Stimulated activated CD4-positive, alpha-beta T cell treated with anti-CD3 and anti-CD28 coated beads, Interleukin-15, amount 100 ng/mL, for 48 hours (primary cell): Measurements from ENCODE around the gene MTCP1.

ENCODE experiments used
- DNase-seq, 2 donors: peaks; one replicate each; pipeline ENCODE4 v3.0.0-alpha.2; 2020; ENCODE audit warnings: low read depth in 2 of 2

Gene MTCP1, protein sequence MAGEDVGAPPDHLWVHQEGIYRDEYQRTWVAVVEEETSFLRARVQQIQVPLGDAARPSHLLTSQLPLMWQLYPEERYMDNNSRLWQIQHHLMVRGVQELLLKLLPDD

DNA sequence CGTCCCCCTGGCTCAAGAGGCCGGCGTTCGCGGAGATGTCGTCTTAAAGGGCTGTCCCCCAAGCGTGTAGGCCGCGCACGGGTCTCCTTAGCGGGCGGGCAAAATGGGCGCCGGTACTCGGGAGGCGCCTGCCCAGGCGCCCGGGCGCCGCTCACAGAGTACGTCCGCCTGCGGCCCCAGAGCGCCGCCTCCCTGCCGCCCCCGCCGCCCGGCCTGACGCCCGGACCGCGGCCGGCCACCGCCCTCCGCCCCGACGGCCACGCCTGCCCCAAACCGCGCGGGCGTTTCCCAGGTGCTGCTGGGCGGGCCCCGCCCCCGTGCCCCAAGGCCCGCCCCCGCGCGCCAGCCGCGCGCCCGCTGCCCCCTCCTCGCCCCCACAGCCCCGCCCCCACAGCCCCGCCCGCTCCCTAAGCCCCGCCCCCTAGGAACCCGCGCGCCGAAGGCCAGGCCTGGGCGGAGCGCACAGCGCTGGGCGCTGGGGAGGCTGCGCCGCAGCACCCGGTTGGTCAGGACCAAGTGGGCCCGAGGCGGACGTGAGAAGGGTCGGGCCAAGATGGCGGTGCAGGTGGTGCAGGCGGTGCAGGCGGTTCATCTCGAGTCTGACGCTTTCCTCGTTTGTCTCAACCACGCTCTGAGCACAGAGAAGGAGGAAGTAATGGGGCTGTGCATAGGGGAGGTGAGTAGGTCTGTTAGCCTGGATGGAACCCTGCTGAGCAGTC lies at the start of gene MTCP1, which contains the start of the genes BRCC3 and CMC4:
TSS of gene MTCP1 (minus strand) at position 162 of the 719 bp plus-strand sequence. CDS start 5,126 bp downstream, outside the sequence.
TSS of gene BRCC3 (plus strand) at position 534 of the 719 bp plus-strand sequence. CDS start at position 554, 20 bp downstream.
TSS of gene CMC4 (minus strand) at position 162 of the 719 bp plus-strand sequence. CDS start 7,113 bp downstream, outside the sequence.
- peak; percentile 62 for DNase-seq

DNA sequence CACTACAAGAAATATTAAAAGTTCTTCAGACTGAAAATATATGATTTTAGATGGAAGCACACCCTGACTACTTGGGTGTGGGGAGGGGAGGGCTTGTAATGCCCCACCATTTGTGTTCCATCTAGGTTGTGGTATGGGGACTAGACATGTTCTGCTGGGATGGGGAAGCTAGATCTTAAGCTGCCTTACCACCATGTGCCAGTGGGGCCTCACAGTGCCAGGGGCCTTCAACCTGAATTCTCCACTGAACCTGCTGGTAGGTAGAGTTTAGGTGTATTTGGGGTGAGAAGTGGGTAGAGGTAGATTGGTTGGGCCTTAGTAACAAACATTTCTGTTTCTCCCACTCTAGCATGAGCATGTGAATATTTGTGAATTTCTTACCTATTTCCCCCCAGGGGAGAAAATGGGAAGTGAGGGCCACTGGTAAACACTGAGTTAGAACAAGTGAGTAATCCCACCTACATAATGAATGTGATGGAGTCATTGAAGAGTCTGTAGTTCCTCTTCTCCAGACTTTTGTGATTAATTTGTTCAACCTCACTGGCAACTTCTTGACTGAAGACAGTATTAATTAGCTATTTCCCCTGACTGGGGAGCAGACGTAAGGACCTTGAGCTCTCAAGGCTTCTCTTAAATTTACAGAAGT lies 44.4 kb upstream of the MTCP1 start:
- no peak for DNase-seq

DNA sequence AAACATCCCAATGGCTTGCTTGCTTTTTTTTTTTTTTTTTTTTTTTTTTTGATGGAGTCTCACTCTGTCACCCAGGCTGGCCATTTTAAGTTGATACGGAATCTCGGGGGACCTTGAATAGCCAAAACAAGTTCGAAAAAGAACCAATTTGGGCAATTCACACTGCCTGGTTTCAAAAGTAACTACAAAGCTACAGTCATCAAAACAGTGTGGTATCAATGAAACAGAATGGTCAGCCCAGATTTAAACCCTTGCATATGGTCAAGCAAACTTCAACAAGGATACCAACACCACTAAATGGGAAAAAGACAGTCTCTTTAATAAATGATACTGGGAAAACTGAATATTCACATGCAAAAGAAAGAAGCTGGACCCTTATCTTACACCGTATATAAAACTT lies 42.2 kb upstream of the MTCP1 start:
- DNase-seq: no peak

DNA sequence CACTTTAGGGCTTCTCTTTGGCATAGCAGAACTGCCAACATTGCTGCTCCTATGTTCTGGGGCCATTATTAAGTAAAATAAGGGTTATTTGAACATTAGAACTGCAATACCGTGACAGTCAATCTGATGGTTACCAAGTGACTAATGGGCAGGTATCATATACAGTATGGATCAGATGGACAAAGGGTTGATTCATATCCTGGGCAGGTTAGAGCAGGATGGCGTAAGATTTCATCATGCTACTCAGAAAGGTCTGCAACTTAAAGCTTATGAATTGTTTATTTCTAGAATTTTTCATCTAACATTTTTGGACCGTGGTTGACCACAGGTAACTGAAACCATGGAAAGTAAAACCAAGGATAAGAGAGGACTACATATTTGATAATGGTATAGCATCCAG lies 41.2 kb upstream of the MTCP1 start:
- DNase-seq: no peak

DNA sequence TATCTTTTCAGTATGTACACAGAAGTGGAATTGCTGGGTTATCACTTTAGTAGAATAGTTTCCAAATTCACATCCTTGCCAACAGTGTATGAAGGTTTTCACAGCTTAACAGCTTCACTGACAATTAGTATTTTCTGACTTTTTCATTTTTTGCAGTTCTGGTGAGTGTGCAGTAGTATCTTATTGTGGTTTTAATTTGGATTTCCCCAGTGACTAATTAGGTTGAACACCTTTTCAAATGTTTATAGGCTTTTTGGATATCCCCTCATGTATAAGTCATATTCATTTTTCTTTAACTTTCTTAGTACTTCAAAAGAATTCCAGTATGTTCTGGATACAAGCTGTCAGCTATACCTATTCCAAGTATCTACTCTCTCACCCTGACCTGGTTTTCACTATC lies 37.5 kb upstream of the MTCP1 start:
- no peak for DNase-seq

DNA sequence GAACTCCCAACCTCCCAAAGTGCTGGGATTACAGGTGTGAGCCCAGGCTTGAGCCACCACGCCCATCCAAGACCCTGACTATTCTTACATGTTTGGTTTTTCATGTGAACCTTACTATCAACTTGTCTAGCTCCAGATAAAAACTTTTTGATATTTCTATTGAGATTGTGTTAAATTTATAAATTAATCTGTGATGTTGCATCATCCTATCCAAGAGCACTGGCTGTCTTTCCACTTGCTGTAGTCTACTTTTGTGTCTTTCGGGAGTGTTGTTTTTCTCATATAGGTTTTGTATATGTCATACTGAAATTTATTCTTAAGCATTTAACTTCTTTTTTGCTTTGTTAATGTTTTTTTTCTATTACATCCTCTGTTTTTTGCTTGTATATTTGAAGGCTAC lies 35.0 kb upstream of the MTCP1 start:
- no peak for DNase-seq

DNA sequence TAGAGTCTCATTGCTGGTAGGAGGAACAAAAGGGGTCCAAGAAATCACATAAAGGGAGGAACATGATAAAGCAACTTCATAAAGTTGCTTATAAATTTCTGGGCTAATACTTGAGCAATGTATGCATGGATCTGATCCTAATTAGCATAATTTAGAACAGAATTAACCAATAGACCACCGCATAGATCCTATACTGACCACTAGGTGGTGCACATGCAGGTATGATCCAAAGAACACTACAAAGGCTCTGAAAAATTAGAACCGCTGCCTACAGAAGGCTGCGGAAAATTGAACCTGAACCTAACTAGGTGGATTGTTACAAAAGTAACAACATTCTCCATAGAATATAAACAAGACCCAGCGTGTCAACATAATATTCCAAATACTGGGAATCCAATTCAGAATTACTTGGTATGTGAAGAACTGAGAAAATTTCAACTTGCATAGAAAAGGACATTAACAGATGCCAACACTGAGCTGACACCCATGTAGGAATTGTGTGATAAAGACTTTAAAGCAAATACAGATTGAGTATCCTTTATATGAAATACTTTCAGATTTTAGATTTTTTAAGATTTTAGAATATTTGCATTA lies 23.6 kb upstream of the MTCP1 start:
- DNase-seq: no peak

DNA sequence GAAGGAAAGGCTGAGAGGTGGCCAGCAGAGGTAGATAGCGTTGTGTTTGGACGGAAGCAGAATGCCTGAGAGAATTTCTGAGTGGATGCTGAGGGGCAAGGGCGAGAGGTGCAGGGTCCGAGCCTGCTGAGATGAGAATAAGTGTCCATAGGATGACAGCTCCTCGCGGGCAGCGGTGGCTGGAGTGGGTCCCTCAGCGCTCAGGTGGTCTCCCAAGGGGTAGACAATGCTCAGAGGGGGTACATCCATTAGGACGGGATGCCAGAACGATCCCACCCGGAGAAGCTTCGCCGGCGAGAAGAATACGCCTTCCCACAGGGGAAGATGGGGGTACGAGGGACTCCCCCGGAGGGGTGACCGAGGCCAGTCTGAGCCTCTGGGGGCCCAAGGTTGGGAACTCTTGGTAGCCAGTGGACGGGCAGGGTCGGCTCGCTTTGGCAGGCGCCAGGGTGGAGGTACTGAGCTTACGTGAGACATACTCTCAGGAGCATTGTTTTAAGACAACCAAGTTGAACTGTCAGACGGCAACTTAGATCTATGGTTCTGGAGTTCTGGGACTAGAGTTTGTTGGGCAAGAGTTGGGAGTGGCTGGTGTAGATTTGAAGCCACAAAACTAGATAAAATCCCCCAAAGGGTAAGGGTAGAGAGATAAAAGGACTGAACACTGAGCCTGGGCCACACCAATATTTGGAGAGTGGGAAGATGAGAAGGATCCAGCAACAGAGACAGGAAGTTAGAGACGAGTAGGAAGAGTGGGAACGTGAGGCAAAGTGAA lies 16.2 kb upstream of the MTCP1 start:
- no peak for DNase-seq

DNA sequence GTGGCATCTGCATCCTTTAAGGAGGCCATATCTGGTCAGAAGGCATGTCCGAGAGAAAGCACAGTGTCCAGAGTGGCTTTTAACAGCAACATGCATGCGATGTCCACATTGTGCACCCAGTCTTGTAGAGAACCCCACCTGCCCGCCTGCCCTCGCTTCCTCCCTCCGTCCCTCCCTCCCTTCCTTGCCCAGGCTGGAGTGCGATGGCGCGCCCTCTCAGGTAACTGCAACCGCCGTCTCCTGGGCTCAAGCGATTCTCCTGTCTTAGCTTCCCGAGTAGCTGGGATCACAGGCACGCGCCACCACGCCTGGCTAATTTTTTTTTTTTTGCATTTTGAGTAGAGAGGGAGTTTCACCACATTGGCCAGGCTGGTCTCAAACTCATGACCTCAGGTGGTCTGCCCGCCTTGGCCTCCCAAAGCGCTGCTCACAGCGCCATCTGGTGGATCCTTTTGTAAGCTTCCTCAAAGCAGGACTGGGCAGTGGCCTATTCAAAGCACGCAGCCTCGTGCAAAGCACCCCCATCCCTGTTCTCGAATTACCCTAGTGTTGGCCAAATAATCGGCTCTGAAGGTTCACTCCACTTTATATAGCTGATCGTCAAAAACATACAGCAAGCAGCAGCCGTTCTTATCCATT lies 15.4 kb upstream of the MTCP1 start:
- DNase-seq: no peak

DNA sequence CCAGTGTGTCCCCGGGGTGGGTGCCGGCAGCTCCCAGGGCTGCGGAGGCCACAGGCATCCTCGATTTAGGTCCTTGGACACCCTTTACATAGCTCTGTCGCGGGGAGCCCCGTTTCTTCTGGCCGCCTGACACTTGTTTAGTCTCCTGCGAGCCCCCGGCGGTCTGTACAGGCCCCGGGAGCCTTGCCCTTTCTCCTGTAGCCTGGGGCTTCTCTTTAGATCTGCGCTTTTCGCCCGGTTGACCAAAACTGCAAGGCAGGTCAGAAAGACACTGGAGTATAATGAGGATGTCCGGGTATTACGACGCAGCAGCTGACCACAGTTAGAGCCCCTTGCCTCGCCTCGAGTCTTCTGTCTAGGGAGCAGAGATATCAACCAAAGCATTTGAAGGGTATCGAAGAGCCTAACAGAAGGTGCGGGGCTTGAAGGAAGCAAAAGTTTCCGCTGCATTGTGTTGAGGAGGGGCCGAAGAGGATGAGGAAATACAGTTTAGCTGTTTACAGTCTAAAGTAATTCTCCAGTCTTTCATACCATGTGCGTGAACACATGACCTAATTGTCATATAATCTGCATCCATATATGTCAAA lies 851 bp upstream of the MTCP1 start:
- no peak for DNase-seq

DNA sequence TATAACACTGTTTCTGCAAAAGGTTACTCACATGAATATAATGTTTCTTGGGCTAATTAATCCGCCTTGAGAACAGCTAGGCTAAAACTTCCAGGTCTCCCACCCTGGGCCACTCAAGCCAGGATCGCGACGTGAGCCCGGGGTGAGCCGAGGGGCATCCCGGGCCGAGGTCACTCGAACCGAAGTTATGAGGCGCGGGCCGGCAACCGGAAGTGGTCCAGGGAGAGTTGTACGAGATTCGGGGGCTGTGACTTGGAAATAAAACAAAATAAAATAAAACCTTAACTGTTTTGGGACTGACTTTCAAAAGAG lies 317 bp downstream of the MTCP1 start:
- no peak for DNase-seq

DNA sequence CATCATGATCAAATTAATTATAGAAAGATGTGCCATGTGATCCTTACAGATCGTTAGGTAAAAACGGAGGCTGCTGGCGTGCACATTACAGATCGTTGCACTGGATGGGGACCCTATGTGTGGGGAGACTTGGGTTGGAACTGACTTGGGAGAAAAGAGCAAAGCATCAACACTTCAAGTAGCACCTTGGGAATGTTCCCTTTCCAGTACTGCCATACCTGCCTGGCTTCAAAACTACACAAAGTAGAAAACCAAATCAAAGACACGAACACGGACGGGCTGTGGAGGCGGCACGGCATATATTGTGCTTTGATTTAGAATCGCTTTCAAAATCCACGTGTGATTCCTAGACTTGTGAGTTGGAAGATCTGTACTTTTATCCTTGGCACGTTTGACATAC lies 898 bp downstream of the MTCP1 start:
- DNase-seq: no peak

DNA sequence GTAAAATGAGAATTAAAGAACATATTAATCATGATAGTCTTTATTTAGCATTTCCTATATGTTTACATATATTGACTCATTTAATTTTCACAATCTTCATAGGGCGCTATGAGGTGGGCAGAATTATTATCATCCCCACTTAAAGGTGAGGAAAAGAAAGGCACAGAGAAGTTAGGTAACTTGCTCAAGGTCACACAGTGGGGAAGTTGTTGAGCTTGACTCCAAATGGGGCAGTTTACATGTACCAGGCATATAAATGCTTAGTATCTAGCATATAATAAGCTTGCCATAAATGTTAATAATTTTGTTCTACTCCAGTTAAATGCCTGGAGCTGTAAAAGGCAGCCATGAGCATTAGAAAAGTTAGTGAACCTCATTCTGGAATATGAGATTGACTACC lies 1.5 kb downstream of the MTCP1 start:
- no peak for DNase-seq

DNA sequence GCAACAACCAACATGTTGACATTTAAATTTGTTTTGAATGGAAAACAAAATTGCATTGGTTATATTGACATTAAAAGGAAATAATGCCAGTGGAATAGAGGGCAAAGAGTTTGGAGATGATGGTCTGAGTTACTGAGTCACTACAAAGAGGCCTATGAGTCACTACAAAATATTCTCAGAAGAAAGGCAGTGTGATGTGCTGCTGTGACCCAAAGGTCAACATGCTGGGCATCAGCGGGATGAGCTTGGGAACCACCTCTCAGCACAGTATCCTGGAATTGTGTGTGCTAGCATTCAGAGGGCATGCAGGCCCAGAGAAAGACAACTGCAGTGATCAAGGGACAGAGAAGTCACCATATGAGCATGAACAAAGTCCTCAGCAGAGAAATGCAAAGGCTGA lies 2.8 kb downstream of the MTCP1 start:
- no peak for DNase-seq

DNA sequence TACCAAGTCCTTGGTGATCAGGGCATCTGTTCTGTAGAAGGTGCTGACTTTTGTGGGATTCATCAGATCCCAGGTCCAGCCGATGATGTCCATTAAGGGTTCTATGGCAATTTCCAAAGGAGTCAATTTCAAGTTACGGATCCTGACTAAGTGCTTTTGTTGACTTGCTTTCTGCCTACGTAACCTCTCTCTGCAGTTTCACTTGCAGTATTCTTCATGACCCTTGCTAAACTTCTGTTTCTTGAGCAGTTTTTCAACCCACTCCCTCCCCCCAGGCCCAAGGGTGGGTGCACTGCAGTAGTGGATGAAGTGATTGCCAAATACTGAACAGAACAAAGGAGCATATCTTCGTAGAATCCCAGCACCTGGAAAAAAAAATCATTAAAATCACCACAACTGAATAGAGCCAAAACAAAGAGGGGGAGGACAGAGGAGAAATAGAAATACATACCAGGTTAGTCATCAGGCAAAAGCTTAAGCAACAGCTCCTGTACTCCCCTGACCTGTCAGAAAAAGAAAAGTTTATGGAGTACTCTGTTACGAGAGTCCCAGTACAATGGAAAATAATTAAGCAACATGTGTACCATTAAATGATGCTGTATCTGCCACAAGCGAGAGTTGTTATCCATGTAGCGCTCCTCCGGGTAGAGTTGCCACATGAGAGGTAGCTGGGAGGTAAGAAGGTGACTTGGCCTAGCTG lies 5.8 kb downstream of the MTCP1 start:
- no peak for DNase-seq

DNA sequence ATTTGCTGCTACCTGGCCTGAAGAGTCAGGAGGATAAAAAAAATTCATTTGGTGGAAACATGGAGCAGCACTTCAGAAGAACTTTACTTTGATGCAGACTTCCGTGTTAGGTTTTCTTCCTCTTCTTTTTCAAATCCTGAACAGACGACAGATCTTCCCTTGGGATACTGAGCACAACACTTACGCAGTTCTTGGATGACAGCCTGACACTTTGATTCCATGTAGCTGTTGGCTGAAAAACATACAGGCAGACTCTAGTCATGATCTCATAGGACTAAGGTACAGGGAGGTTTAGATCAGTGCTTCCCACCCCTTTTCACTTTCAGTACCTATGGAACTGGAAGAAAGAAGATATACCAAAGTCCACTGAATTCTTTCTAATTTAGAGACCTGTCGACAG lies 9.2 kb downstream of the MTCP1 start:
- no peak for DNase-seq

DNA sequence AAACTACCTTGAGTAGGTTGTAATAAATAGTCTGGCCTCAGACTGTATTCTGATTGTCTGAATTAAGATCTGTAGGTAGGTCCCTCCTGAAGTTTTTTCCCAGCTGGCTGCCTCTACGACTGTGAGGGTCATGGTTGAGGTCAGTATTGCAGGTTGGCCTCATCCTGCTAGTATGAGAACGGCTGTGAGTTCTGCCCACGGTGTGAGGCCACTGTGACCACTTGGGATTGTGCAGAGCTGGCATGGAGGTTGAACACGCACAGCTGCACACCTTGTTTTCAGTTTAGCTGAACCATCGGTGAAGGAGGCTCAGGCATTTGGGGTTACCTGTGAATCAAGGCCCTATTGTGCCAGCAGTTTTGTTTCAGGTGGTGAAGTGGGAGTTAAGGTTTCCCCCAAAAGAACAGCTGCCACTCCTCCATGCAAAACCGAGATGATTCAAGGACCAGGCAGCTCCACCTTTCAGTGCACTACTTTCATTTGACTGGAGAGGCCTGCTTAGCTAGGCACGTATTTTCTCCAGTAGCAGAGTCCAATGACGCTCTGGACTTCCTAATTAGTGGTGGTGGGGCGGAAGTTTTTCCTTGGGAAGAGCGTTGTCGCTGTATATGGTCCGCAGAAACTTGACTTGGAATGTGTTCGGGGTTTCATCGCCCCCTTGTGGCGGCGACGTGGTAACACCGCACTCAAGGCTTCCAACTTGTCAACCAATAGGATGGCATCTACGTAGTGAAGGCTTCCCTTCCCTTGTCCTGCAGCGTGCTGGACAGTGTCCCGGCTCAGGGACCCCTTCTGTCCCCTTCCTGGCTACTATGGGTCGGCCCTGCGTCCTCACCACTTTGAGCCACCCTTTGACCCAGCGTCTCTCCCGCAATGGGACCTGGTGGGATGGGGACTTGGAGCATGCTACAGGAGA lies 13.8 kb downstream of the MTCP1 start:
- peak in 1 of 2 donors; percentile 38 for DNase-seq

DNA sequence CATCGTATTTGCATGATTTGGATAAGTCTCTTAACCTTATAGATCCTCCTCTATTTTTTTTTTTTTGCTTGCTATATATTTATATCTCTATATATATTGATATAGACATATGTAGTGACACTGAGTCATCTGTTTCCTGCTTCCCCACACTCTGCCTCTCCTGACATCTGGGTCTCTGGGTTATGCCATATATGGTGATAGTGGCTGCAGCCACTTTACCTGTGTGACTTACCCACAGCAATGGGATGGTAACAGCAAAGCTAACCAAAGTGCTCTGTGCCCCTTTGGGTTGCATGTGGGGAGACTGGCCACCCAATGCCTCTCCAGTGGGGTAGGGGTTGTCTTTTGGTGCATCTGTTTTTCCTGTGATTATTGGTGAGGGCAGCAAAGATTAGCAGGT lies 14.5 kb downstream of the MTCP1 start:
- no peak for DNase-seq

DNA sequence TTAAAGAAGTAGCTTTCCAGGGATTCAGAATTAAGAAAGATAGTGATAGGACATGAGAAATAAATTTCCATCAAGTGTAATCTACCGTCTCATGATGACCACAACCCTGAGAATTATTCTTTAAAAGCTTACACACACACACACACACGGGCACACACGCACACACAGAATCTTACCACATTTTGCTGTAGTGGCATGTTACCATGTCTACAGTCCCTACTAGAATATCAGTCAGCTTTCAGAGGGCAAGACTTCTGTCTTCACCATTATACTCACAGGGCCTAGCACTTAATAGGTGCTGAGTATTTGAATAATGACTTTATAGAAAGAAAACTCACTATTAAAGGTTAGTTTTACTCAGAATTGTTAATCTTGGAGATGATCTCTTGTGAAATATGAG lies 15.4 kb downstream of the MTCP1 start:
- DNase-seq: no peak

DNA sequence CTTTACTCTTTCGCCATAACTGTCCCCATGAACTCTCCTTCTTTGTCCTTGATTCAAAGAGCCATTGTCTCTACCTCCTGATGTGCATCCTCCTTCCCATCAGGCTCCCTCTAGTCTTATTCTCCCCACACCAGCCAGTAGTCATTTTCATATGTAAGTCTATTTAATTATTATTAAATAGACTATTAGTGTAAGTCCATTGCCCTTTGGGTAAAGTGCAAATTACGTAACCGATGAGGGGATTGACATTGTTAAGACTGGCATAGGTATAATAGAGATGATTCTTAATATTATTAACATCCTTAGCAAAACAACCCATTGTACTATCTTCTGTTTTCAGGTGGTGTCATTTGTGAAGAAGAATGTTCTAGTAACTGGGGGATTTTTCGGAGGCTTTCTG lies 16.7 kb downstream of the MTCP1 start:
- DNase-seq: no peak
